DMS153 (cell line): ENCODE results near the gene NCKAP5.

Experiments
- DNase-seq: peaks from one replicate; lab custom pipeline; 2025; lab: John Stamatoyannopoulos, UW

Gene NCKAP5

DNA sequence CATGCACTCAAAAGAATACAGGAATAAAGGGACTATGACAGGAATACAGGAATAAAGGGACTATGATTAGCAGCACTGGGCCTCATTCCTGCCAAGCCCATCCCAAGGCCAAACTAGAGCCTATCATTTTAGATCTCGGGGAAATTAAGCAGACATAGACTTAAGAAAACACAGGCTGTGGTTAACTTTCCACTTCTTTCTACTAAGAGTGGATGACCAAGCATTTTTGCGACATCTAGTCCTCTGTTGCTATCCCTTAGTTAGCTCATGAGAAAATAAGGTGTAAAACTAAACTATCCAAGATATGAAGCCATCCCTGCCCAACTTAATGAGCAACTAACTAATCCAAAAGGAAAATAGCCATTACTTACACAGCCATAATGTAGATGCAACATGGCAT lies 904.2 kb downstream of the NCKAP5 start:
- no peak for DNase-seq

DNA sequence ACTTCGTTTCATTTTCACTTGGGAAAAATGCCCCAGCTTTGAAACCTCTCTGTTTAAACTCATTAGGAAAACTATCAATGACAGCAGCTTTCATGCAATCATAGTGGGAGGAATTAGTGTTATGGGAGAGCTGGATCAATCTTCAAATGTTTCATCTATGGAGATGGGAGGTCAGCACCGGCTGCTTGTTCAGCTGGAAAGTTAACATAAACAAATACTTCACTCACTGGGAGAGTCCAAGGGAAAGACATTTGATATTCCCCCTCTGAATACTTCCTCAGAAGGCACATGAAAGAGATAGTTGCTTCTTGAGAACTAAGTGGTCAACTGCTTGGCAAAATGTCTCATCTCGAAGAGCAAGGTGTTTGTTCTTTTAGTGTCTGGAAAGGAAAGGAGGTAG lies 905.5 kb downstream of the NCKAP5 start:
- no peak for DNase-seq

DNA sequence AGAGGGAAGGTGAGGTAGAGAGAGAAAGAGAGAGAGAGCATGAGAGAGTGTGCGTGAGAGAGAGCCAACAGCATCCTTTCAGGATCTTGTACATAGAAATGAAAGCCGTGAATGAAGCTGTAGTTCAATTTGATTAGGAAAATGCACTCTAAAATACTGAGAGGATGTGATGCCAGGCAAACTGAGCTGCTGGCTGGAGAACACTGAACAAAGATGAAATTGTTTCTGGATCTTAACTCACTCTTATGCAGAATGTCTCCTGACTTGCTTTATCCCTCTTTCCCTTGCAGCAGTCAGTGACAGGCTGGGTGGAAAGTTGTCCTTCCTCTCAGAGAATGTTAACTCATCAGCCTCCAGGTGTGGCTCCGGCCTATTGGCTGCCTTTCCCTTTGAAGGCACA lies 908.9 kb downstream of the NCKAP5 start:
- no peak for DNase-seq

DNA sequence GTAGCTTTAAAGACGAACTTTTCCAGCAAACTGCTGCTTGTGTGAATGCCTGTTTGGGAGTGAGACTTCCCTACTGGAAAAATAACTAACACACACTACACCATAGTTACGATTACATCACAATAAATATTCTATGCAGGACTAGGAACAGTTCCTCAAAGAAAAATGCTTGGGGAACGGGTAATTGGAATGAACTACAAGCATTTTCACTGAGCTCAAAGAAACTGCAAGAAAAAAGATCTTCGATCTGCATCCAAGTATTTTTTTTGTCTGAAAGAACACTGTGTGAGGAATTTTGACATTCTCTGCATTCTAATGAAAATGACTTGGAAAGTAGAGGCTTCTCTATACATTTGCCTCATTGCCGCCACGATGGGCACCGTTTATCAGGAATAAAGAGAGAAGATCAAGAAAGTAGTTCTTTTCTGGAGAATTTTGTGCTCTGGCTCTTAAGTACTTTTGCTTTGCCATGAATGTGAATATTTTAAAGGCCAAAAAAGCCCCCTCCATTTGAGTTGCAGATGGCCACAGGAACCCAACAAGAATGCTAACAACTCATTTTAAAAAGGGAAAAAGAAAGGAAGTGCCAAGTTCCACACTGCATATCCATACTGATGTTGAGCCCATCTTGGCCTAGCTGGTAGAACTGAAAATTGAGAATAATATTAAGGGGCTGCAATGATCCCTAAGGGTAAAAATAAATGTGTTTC lies 911.8 kb downstream of the NCKAP5 start:
- no peak for DNase-seq

DNA sequence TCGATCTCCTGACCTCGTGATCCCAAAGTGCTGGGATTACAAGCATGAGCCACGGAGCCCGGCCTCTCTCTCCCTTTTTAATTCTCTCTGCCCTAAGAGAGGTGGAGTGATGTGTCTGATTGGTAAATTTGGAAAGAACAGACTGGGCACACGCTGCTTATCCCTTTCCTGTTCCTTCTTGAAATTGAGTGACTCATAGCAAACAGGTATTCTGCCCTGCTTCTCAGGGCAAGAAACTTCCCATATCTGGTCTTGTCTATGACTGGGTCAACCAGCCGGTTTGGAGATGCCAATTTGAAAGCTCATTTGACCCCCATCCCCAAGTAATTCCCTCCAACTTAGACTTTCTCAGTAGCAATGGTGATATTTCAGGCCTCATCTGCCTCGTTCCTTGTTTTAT lies 913.3 kb downstream of the NCKAP5 start:
- DNase-seq, result no peak

DNA sequence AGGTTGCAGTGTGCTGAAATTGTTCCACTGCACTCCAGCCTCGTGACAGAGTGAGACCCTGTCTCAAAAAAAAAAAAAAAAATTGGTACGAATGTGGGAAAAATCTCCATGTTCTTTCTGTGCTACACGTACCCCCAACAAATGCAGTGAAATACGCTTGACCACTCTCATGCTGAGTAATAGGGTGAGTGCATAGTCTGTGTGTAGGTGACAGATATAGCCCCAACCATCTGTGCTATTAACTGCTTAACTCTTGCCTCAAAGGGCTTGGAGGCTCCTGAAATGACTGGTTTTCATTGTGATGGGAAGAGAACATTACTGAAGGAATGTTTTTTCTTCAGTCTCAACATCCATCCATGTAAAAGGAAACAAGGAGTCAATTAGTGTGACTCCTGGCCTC lies 913.9 kb downstream of the NCKAP5 start:
- DNase-seq, result no peak

DNA sequence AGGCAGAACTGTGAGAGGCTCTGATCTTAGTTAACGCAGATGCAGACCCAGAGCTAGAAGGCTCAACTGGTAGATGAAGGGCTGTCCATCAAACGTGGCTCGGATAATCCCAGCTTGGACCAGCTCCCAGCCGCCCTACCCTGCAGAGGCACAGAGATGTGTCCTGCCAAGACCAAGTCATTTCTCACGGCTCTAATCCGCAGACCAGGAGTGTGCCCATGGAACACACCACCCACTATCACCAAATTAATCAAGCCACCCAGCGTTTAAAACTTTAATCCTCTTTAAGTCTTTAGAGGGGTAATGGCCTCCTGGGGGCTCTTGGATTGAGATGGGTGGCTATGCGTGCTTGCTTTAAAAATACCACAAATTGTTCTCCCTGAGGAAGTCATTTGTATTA lies 915.8 kb downstream of the NCKAP5 start:
- DNase-seq, result no peak

DNA sequence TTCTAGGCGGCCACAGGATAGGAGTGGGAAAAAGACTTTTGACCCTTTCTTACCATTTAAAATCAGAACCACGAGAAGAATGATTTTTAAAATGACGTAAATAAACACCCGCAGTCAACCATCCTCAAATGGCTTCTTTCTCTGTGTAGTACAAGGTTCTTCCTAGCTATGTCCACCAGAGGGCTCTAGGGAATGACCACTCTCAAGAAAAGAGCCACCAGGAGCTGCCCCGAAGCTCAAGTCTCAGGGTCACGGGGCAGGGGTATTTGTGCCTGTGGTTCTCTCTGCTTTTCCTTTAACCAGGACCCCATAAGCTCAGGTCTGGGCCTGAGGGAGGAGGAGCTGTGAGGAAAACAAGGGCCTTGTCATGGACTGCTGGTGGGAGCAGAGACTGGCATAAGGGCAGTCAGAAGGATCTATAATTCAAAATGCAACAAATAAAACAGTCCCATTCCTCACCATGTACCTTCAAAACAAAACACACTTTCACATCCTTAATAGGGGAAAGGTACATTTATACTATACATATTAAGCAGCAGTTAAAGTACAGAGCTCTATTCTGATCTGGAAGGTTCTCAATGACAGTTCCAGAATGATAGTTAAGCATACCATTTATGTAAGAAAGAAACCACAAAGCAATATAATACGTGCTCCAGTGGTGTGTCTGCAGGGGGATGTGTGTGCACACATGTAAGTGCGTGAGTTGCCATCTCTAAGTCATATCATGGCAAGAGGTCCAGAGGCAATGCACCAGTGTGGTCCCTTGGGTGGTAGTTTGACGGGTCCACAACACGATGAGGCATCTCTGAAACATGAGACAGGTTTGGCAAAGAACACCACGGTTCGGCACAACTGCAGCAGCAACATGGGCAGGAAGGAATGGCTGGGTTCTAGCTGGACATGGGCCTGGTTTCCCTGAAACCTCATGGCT lies 916.9 kb downstream of the NCKAP5 start:
- no peak for DNase-seq

DNA sequence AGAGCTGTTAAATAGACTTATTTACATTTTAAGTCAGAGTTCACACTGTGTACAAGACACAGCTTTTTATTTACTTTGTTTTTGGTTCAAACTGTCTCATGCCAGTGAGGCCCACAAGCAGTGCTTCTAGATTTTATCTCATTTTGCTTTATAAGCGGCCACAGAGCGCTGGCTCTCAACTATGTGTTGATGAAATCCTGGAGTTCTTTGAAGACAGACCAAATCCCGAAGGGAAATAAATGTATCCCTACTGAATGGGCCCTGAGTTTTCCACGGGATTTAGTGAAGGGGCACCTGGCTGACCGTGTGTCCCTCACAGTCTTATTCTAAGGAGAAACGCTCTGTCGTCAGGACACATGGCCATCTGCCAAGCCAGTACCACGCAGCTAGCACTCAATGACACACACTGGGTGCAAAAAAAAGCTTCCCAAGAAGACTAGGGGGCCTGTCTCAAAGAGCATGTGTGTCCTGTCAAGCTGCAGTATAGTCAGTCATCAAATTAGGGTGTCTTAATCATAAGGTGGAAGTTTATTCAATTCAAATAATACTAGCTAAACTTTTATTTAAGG lies 921.6 kb downstream of the NCKAP5 start:
- DNase-seq, result no peak

DNA sequence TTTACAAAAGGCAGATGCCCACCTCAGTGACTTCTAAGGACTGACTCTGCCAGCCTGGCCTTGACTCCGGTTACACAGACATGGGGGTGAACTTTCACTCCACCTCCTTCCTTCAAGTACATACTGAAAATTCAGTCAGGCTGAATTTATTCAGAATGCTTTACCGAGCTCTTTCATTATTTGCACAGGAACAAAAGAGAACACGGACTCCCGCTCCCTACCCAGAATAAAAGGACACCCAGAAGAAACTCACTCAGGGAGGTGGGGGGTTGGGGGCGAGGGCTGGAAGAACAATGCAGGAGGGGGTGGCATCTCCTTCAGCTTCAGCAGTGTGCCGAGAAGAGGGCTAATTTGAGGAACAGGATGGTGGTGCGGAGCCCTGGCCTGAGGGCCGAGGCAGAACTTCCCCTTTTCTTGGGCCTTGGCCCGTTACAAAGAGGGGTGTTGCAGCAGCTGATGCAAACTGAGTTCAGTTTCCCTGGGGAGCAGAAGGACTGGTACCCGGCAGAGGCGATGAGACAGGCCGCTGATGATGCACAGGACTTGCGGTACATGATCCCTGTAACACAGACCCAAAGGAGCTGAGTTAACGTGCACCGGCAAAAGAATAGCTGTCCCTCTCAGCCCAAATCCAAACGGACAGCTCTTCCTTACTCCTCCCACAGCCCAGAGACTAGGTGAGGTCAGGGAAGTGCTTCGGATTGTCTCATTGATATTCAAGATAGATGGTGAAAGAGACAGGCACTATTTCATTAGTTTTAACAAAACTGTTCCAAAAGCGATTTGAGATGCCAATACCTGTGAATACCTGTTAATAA lies 922.3 kb downstream of the NCKAP5 start:
- no peak for DNase-seq

DNA sequence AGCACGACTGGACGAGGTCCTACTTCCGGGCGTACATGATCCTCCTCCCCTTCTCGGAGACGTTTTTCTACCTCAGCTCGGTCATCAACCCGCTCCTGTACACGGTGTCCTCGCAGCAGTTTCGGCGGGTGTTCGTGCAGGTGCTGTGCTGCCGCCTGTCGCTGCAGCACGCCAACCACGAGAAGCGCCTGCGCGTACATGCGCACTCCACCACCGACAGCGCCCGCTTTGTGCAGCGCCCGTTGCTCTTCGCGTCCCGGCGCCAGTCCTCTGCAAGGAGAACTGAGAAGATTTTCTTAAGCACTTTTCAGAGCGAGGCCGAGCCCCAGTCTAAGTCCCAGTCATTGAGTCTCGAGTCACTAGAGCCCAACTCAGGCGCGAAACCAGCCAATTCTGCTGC lies 923.1 kb downstream of the NCKAP5 start:
- no peak for DNase-seq

DNA sequence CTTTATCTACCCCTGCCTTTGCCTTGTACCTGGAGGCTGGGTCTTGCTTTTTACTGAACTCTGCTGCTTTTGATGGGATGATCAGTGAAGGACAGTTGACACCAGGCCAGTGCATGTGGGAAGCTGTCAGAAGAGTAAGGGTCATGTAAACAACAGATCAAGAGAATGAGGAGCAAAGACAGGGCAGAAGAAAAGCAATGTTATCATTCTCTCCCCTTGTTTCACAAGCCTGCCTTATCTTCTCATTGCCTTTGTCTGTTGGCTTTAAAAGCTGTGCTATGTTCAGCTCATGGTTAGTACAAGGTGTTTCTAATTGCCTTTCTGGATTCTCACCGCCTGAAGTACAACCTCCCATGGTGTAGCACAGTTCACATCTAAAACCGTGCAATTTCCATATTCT lies 925.8 kb downstream of the NCKAP5 start:
- no peak for DNase-seq

DNA sequence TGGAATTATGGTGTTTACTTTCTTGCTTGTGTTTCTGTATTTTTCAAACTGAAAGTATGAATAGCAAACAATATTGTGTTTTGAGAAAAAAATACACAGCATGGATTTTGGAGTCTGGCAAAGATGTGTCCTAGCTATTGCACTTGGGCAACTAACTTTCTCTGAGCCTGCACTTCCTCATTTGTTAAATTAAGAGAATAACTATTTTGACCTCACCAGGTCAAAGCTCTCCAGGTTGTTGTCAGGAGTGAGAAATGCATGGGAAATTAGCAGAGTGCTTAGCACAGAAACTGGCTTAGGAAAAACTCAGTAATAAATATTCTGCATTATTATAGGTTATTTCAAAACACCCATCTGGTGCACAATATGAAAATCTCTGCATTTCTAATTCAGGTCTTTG lies 926.4 kb downstream of the NCKAP5 start:
- DNase-seq, result no peak

DNA sequence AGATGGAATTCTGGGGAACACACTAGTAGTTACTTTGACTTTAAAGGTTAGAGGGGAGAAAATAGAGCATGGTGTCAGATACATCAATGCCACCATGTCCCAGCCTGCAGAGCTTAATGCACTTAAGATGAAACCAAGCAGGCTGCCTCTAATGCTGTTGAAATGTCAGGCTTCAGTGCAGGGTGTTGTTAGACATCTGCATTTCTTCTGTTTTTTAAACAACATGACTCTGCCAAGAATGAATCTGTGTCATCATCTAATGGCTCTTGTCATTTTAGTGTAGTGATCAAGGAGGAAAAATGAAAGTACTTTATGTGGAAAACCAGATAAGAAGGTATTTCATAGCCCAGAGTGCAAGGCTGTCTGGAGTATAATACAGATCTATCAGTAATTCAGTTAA lies 928.1 kb downstream of the NCKAP5 start:
- no peak for DNase-seq

DNA sequence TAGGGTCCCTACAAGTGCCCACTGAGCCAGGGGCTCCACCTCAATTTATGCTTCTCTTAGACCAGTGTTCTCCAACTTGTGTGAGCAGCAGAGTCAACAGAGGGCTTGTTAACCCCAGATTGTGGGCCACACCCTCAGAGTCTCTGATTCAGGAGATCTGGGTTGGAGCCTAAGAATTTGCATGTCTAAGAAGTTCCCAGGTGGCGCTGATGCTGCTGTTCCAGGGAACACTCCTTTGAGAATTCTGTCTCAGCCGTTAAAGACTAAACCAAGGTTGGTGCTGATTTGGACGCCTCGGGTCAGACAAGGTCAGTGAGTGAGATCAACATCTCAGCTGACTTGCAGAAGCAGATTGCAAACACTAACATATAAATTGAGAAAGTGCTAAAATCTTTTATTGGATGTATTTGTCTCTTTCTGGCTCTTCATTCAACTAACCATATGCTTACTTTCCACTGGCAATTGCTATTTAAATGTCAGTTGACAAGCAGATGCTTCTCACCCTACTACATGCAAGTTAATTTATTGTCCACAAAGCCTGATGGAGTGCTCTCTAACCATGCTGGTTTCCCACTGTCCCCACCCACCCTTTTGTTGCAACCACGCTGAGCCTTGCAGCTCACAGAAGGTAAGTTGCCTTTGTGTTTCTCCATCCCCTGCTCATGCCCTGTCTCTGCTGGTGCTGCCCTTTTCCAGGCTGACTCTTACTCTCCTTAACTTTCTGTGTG lies 929.8 kb downstream of the NCKAP5 start:
- peak; percentile 66 for DNase-seq

DNA sequence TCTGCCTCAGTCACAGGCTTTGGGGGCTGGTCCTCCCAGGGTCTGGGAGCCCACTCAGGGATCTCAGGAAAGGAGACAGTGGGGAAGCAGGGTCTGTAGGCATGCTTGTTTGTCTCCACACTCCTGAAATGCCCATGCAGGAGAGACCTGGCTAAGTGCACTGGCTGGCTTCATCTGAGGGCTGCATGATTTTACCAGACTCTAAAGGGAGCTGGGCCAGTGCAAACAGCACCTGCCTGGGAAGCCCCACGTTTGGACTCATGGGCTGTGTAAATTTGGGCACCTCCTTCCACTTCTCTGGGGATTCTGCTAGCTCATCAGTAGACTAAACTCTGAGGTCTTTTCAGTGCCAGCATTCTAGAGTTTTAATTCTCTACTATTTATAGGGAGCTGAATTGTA lies 931.9 kb downstream of the NCKAP5 start:
- DNase-seq, result no peak

DNA sequence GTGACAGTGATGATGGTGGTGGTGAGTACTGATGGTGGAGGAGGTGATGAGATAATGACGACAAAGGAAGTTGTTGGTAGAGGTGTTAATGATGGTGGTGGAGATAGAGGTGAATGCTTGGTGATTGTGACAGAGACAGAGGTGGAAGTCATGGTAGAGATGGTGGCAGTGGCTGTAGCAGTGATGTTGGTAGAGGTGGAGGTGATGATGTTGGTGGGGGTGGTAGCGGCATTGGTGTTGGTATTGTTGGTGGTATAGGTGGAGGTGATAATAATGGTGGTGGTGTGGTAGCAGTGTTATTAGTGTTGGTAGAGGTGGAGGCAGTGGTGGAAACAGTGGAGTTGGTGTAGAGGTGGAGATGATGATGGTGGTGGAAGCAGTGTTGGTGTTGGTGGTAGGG lies 934.6 kb downstream of the NCKAP5 start:
- DNase-seq, result no peak

DNA sequence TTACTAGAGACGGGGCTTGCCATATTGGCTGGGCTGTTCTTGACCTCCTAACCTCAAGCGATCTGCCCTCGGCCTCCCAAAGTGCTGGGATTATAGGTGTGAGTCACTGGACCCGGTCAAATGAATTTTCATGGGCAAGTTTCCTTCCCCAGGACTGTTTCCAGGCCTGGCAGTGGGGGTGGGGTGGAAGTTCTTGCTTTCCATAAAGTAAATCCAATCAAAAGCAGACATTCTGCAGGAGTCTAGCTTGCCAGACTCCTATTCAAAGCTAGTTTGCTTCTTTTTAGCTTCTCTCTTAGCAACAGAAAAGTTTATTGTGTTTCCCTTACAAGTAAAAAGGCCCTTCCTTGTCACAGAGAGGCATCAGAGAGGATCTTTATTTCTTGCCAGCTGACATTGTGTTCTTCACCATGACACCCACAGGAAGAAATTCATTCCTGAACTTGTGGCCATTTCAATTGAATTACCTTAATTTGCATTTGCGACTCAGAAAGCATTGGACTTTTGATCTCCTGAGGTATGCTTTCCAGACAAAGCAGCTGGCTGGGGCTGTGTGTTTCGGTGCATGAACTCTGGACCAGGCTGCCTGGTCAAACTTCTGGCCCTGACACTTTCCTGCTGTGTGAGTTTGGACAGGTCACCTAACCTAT lies 936.1 kb downstream of the NCKAP5 start:
- DNase-seq, result no peak

DNA sequence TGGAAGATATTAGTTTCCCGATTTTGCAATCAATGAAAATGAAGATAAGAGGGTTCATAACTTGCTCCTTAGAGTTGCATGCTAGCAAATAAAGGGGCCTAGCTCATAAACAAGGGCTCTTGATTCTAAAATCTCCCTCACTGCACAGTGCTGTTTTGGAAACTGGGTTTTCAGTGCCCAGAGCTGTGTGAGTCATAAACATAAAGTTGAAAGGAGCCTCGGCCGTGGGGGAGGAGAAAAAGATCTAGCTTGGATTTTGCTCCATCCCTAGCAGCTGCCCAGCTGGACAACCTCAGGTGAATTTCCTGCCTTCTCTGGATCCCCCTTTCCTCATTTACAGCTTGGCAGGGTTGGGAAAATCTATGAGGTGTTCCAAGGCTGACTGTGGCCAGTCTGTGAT lies 940.7 kb downstream of the NCKAP5 start:
- DNase-seq, result no peak

DNA sequence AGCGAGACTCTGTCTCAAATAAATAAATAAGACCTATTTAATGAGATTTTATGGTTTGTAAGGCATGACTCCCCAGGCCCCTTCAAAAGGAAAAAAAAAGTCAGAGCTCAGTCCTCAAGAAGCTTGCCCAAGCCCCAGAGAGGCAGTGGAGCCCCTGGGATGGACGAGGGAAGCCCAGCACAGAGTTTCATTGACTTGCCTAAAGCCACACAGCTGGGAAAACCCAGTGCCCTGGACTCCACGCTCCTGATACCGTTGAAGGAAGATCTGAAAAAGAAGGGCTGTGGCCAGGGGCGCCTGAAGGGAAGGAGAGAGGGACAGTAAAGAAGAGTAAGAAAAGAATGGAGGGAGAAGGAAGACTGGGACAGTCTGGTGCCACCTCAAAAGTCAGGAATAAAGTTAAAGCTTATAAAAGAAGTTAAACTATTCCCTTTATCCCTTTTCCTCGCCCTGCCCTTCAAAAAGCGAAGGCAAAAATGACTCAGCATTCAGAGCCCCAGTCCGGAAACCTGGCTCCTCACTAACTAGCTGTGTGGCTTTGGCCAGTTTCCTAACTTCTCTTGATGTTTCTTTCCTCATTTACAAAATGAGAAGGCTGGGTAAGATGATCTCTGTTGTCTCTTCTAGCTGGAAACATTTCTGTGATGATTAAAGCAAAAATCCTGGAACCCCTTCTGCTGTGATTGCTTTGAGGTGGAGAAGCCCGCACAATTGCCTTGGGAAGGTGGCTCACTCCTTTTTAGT lies 945.0 kb downstream of the NCKAP5 start:
- no peak for DNase-seq
